GM23338 (cell line): ENCODE measurements around the gene GFRA1. TPM values are rescaled to one million over a fixed set of nuclear protein-coding genes. Genes with fewer than 3 reads are reported as not detected.

Experiments
- ATAC-seq: fragments of 200-7000 bp; cut with Tn5 transposase; 3 replicates; pipeline ENCODE4 v1.9.1; 2020
- DNase-seq: peaks from one replicate; pipeline ENCODE4 v3.0.0-alpha.2; 2015; ENCODE audit warnings: low spot score
- H2AFZ ChIP-seq: fragments of 200-600 bp; sonication (generic); 2 replicates; pipeline ENCODE4 v1.8.0; 2016; ENCODE audit warnings: antibody characterized with exemption, mild to moderate bottlenecking, moderate library complexity
- H3F3A ChIP-seq: fragments of 200-600 bp; sonication (generic); replicated peaks from 2 replicates; pipeline ENCODE4 v1.8.0; 2017; ENCODE audit warnings: antibody characterized with exemption, mixed run types, low read depth
- H3K27ac ChIP-seq: fragments of 200-600 bp; sonication (generic); 2 replicates; pipeline ENCODE4 v1.6.1; 2016; ENCODE audit warnings: low read depth
- H3K27me3 ChIP-seq: fragments of 200-600 bp; sonication (generic); 2 replicates; pipeline ENCODE4 v1.8.0; 2016; ENCODE audit warnings: mild to moderate bottlenecking, mixed run types, moderate library complexity; ENCODE audit not compliant: insufficient read depth
- H3K36me3 ChIP-seq: fragments of 200-600 bp; sonication (generic); 2 replicates; pipeline ENCODE4 v1.8.0; 2016; ENCODE audit warnings: mild to moderate bottlenecking; ENCODE audit not compliant: insufficient read depth
- H3K4me1 ChIP-seq: fragments of 200-600 bp; sonication (generic); 2 replicates; pipeline ENCODE4 v1.8.0; 2016; ENCODE audit warnings: mild to moderate bottlenecking, moderate library complexity; ENCODE audit not compliant: insufficient read depth
- H3K4me2 ChIP-seq: fragments of 200-600 bp; sonication (generic); 2 replicates; pipeline ENCODE4 v1.7.1; 2017; ENCODE audit warnings: mixed run types
- H3K4me3 ChIP-seq: fragments of 200-600 bp; sonication (generic); 2 replicates; pipeline ENCODE4 v1.6.1; 2016; ENCODE audit warnings: mixed run types
- H3K79me2 ChIP-seq: fragments of 200-600 bp; sonication (generic); replicated peaks from 2 replicates; pipeline ENCODE4 v1.8.0; 2017; ENCODE audit warnings: mild to moderate bottlenecking; ENCODE audit not compliant: insufficient read depth
- H3K9me2 ChIP-seq: fragments of 200-600 bp; sonication (generic); 2 replicates; pipeline ENCODE4 v1.8.0; 2017; ENCODE audit not compliant: insufficient read depth
- H4K20me1 ChIP-seq: fragments of 200-600 bp; sonication (generic); replicated peaks from 2 replicates; pipeline ENCODE4 v1.8.0; 2017; ENCODE audit warnings: mild to moderate bottlenecking; ENCODE audit not compliant: insufficient read depth
- H3K27ac Mint-ChIP-seq: 2 replicates; pipeline ENCODE4 v1.8.0; 2020; ENCODE audit warnings: inconsistent platforms, mild to moderate bottlenecking, moderate library complexity, mixed read lengths
- H3K27me3 Mint-ChIP-seq: 3 replicates; pipeline ENCODE4 v1.8.0; 2022; ENCODE audit warnings: low read depth, mild to moderate bottlenecking, moderate library complexity, mixed read lengths, inconsistent platforms; ENCODE audit not compliant: insufficient read depth, poor library complexity
- H3K36me3 Mint-ChIP-seq: 3 replicates; pipeline ENCODE4 v1.8.0; 2021; ENCODE audit warnings: low read depth, mild to moderate bottlenecking, inconsistent platforms, moderate library complexity, mixed read lengths
- H3K4me1 Mint-ChIP-seq: 3 replicates; pipeline ENCODE4 v1.8.0; 2020; ENCODE audit warnings: mild to moderate bottlenecking, inconsistent platforms, mixed read lengths
- H3K4me3 Mint-ChIP-seq: 3 replicates; pipeline ENCODE4 v1.8.0; 2021; ENCODE audit warnings: moderate library complexity, mild to moderate bottlenecking, inconsistent platforms, mixed read lengths
- H3K9me3 Mint-ChIP-seq: 3 replicates; pipeline ENCODE4 v1.8.0; 2020; ENCODE audit warnings: moderate library complexity, mild to moderate bottlenecking, inconsistent platforms, mixed read lengths
- JUNB ChIP-seq: IDR thresholded peaks from one replicate; pipeline ENCODE4 v1.6.1; 2016; ENCODE audit warnings: antibody characterized with exemption; ENCODE audit not compliant: unreplicated experiment
- POLR2AphosphoS5 ChIP-seq: IDR thresholded peaks from 2 replicates; pipeline ENCODE4 v1.6.1; 2016; ENCODE audit warnings: antibody characterized with exemption, low read depth
- ZNF331 ChIP-seq: fragments of 250-450 bp; sonication (Bioruptor Pico); IDR thresholded peaks from 2 replicates; pipeline ENCODE4 v1.5.0; 2020; ENCODE audit warnings: low read depth, mild to moderate bottlenecking, moderate library complexity
- ZNF462 ChIP-seq: fragments of 250-450 bp; sonication (Bioruptor Pico); IDR thresholded peaks from 2 replicates; pipeline ENCODE4 v1.5.0; 2020; ENCODE audit warnings: mild to moderate bottlenecking, moderate library complexity
- polyA plus RNA-seq: library from polyadenylated mRNA; unstranded; fragments of >200 nt; fragmentation: Nextera tagmentation; extraction: Ambion mirVana; gene quantifications from 2 replicates; pipeline ENCODE4 v1.2.1, GENCODE V29; 2016
- total RNA-seq: library from RNA; depleted of rRNA; stranded (reverse); fragments of >200 nt; shearing (Covaris generic); gene quantifications from 2 replicates; pipeline ENCODE4 v1.2.3, GENCODE V29; 2014

Gene GFRA1
- total and polyA plus RNA-seq, 2 experiments from 2014 or later: 1.4 to 2.8 TPM

- no peak for DNase-seq
- no peaks in the 10 kb centered on the region for H3K4me1 ChIP-seq
These were observed 112.7 kb downstream of the GFRA1 start for GRCh38 chr10:116160271-116160670.

More at GRCh38 chr10:116160271-116160670, 112.7 kb downstream of the GFRA1 start:
- H2AFZ ChIP-seq: no peak overlapping the region
- ATAC-seq: no peak
- no peaks in the 10 kb centered on the region for H3K27me3 ChIP-seq
- H3K4me2 ChIP-seq: no peak overlapping the region
- Mint-ChIP-seq H3K27me3 (no peaks in the 10 kb centered on the region), H3K4me3 (no peak overlapping the region), H3K27ac (no peak overlapping the region), H3K4me1 (no peaks in the 10 kb centered on the region; the same call in 2 of the 3 replicates), H3K9me3 (peaks cover 5% of the 10 kb centered on the region; the same call in 2 of the 3 replicates), H3K36me3 (no peaks in the 10 kb centered on the region)
- H3K36me3 ChIP-seq: peaks cover 2% of the 10 kb centered on the region; the same call in 1 of the 2 replicates
- H3K27ac ChIP-seq: no peak overlapping the region
- H4K20me1 ChIP-seq: no peaks in the 10 kb centered on the region
- peaks cover 9% of the 10 kb centered on the region; the same call in 1 of the 2 replicates for H3K9me2 ChIP-seq
- H3F3A ChIP-seq: no peaks in the 10 kb centered on the region
- TF ChIP-seq JUNB (no peak), ZNF331 (no peak), ZNF462 (CRISPR knock-in tag) (no peak), POLR2AphosphoS5 (no peak)
- no peak overlapping the region for H3K4me3 ChIP-seq
- no peaks in the 10 kb centered on the region for H3K79me2 ChIP-seq
